ENCODE data around the gene OSCP1.

DNA sequence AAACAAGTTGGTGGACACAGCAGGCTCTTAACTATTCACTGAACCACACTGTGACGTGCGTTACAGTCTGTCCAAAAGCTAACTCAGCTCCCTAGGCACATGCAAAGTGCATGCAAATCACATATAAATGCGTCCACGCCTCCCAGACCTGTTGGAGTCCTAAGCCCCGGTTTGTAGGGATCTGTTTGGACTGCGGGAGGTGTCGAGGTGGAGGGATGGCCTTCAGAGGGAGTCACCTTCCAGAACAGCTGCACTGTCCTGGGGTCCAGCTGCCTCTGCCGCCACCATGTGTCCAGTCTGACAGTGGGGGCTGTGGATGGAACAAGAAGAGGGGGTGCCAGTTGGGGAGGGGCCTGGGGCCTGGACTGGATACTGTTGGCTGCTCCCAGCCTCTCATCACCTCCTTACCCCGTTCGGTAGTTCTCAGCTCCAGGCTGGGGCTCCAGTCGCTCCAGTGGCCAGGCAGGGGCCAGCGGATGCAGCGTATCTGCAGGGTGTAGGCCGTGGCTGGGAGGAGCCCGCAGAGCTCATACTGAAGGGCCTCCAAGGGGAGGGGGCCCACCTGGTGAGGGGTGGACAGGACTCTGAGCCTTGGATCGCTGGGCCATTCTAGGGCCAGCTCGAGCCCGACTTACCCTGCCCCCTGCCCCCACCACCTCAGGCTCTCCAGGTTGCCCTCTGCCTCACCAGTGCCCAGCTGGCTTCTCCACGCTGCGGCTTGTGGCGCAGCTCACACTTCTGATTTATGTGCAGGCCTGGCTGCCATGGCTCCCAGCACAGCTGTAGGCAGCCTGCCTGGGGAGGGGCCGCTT is 21.8 kb upstream of the OSCP1 start:
- TF ChIP-seq POLR2A (IDR thresholded peaks at IDR 0.05; ENCODE audit: low read depth) (no peak), EP300 (IDR thresholded peaks at IDR 0.05) (no peak), POLR2AphosphoS5 (IDR thresholded peaks at IDR 0.05) (no peak)
- TF ChIP-seq, protein P1, sequence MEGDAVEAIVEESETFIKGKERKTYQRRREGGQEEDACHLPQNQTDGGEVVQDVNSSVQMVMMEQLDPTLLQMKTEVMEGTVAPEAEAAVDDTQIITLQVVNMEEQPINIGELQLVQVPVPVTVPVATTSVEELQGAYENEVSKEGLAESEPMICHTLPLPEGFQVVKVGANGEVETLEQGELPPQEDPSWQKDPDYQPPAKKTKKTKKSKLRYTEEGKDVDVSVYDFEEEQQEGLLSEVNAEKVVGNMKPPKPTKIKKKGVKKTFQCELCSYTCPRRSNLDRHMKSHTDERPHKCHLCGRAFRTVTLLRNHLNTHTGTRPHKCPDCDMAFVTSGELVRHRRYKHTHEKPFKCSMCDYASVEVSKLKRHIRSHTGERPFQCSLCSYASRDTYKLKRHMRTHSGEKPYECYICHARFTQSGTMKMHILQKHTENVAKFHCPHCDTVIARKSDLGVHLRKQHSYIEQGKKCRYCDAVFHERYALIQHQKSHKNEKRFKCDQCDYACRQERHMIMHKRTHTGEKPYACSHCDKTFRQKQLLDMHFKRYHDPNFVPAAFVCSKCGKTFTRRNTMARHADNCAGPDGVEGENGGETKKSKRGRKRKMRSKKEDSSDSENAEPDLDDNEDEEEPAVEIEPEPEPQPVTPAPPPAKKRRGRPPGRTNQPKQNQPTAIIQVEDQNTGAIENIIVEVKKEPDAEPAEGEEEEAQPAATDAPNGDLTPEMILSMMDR (IDR thresholded peaks at IDR 0.05), result no peak

Data from esophagus muscularis mucosa (tissue), 4 donors.